Suprapubic skin (tissue), 3 donors: ENCODE measurements around the gene DTYMK.

ENCODE experiments used
- CTCF ChIP-seq, 2 donors: fragments of 200-600 bp in 1 of 2; fragments of 450-650 bp in 1 of 2; sonication (generic) in 1 of 2; IDR thresholded peaks; one replicate each; pipeline ENCODE4 v1.5.1; 2016 to 2019; ENCODE audit warnings: antibody characterized with exemption in 2 of 2, mild to moderate bottlenecking in 1 of 2, moderate library complexity in 1 of 2
- EP300 ChIP-seq: sonication (generic); formaldehyde crosslinking; IDR thresholded peaks from one replicate; pipeline ENCODE4 v1.6.1; 2017; ENCODE audit warnings: antibody characterized with exemption

GRCh38 chr2:241701149-241701398 lies 14.5 kb upstream of the DTYMK start:
- TF ChIP-seq CTCF (IDR thresholded peaks at IDR 0.05), result peak in 1 of 2 donors; percentile 46
- no peak for TF ChIP-seq EP300
